ENCODE results near the gene AOC3. TPM values are rescaled to one million over a fixed set of nuclear protein-coding genes. Genes with fewer than 3 reads are reported as not detected.

Gene AOC3
- total RNA-seq, 1 experiment from 2014 or later: 2.8 TPM

DNA sequence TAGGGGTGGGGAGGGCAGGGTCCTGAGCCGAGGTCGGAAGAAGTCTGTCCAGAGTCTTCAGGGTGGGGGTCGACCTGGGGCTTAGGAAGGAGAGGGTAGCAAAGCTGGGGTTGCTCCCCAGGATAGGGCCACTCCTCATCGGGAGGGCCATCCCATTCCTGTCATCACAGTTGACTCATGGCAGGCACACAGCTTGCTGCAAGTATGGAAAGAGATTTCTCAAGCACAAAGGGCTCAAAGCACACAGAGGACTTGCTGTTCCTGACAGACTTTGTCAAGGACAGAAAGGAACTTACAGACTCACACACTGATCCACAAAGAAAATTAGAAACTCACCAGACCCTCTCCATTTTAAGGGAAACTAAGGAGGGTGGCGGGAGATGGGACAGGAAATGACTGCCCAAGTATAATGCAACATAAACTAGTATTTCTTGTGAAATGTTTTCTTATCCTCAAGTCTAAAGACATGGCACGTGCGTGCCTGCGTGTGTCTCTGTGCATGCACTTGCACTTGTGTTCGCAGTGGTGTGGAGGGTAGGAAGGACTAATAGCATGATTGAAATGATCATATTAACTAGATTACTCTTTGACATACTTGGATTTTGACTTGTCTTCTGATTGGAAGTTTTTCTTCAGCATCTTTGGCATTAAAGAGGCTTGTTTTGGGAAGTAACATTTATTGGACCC, 4.3 kb upstream of the AOC3 start:
- Histone ChIP-seq H3K23ac (ENCODE audit: insufficient read length, low read depth, low read length) (no peak overlapping the region), H4K5ac (ENCODE audit: insufficient read length, low read depth, low read length) (no peak overlapping the region), H3K79me1 (ENCODE audit: insufficient read depth, low read depth, low read length, poor library complexity, severe bottlenecking) (no peaks in the 10 kb centered on the region), H3K79me2 (ENCODE audit: insufficient read depth, low read length) (no peaks in the 10 kb centered on the region), H3K56ac (ENCODE audit: insufficient read length, low read depth, low read length) (no peak overlapping the region), H3K4ac (ENCODE audit: low read depth, low read length) (no peak overlapping the region), H3K9me3 (ENCODE audit: control insufficient read depth, low read depth, low read length) (no peaks in the 10 kb centered on the region), H3K4me1 (ENCODE audit: insufficient read depth, low read length) (no peaks in the 10 kb centered on the region), H4K91ac (ENCODE audit: insufficient read length, low read depth, low read length) (no peak overlapping the region), H2BK15ac (ENCODE audit: low read depth, low read length) (no peak overlapping the region), H4K8ac (replicated peaks; ENCODE audit: insufficient read length, low read depth, low read length) (no peak overlapping the region), H2BK20ac (ENCODE audit: low read depth, low read length, poor library complexity, severe bottlenecking) (no peak overlapping the region), H2BK120ac (ENCODE audit: low read depth, low read length, poor library complexity, severe bottlenecking) (no peak overlapping the region), H3T11ph (ENCODE audit: low read length) (no peak overlapping the region), H2BK5ac (ENCODE audit: insufficient read length, low read length) (no peak overlapping the region), H4K20me1 (ENCODE audit: control insufficient read depth, insufficient read depth, insufficient read length) (no peaks in the 10 kb centered on the region), H2AK5ac (ENCODE audit: insufficient read length, low read length) (no peak overlapping the region), H3K27ac (ENCODE audit: insufficient read length, low read depth, low read length) (no peak overlapping the region), H3K18ac (ENCODE audit: insufficient read length, low read depth, low read length) (no peak overlapping the region), H3K9ac (ENCODE audit: extremely low read depth, insufficient read length, low read length) (no peak overlapping the region), H2AFZ (ENCODE audit: low read length) (no peak overlapping the region), H2BK12ac (ENCODE audit: insufficient read length, low read depth, low read length) (no peak overlapping the region), H3K27me3 (ENCODE audit: insufficient read depth, low read length) (no peaks in the 10 kb centered on the region), H3K23me2 (ENCODE audit: insufficient read length, low read depth, low read length, poor library complexity, severe bottlenecking) (no peaks in the 10 kb centered on the region), H3K14ac (ENCODE audit: insufficient read depth, low read length) (no peak overlapping the region), H3K4me2 (ENCODE audit: insufficient read depth, insufficient read length, low read length) (no peak overlapping the region)
- Mint-ChIP-seq H3K27me3 (ENCODE audit: low read depth) (no peaks in the 10 kb centered on the region), H3K4me3 (no peak overlapping the region; a peak in 2 of 5 replicates), H3K4me1 (peaks cover 6 to 8% of the 10 kb centered on the region in 2 experiments; a peak in 2 of 4 replicates), H3K36me3 (ENCODE audit: insufficient read depth in 1 of 3, low read depth in 3 of 3) (peaks cover 26 to 42% (median 38%) of the 10 kb centered on the region in 3 experiments; a peak in 6 of 7 replicates), H3K27ac (peak overlapping the region in 1 of 3 experiments; percentile 49; a peak in 2 of 7 replicates), H3K9me3 (no peaks in the 10 kb centered on the region; a peak in 1 of 5 replicates)
- no peak for DNase-seq
- TF ChIP-seq, protein P1, sequence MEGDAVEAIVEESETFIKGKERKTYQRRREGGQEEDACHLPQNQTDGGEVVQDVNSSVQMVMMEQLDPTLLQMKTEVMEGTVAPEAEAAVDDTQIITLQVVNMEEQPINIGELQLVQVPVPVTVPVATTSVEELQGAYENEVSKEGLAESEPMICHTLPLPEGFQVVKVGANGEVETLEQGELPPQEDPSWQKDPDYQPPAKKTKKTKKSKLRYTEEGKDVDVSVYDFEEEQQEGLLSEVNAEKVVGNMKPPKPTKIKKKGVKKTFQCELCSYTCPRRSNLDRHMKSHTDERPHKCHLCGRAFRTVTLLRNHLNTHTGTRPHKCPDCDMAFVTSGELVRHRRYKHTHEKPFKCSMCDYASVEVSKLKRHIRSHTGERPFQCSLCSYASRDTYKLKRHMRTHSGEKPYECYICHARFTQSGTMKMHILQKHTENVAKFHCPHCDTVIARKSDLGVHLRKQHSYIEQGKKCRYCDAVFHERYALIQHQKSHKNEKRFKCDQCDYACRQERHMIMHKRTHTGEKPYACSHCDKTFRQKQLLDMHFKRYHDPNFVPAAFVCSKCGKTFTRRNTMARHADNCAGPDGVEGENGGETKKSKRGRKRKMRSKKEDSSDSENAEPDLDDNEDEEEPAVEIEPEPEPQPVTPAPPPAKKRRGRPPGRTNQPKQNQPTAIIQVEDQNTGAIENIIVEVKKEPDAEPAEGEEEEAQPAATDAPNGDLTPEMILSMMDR (conservative IDR thresholded peaks at IDR 0.05): no peak
- no CpG with 5 or more reads among the region's 9 CpGs for WGBS (ENCODE audit: extremely low coverage, insufficient read length, low lambda C conversion rate)

All from H9 (cell line).